NOMO-1 treated with DMSO at 0.1 percent for 48 hours (cell line): ENCODE data around the gene TRMT2A.

Source experiments
- DNase-seq: peaks from one replicate; lab custom pipeline; 2025; ENCODE audit not compliant: unreplicated experiment; lab: John Stamatoyannopoulos, UW

TRMT2A gene

GRCh38 chr22:20123366-20124082 lies 6.5 kb upstream of the TRMT2A start:
- no peak for DNase-seq

- no peak for DNase-seq
Measured at GRCh38 chr22:20121856-20122415, 4.9 kb upstream of the TRMT2A start.

- DNase-seq: no peak
Measured at GRCh38 chr22:20118300-20119020, 1.4 kb upstream of the TRMT2A start.

DNA sequence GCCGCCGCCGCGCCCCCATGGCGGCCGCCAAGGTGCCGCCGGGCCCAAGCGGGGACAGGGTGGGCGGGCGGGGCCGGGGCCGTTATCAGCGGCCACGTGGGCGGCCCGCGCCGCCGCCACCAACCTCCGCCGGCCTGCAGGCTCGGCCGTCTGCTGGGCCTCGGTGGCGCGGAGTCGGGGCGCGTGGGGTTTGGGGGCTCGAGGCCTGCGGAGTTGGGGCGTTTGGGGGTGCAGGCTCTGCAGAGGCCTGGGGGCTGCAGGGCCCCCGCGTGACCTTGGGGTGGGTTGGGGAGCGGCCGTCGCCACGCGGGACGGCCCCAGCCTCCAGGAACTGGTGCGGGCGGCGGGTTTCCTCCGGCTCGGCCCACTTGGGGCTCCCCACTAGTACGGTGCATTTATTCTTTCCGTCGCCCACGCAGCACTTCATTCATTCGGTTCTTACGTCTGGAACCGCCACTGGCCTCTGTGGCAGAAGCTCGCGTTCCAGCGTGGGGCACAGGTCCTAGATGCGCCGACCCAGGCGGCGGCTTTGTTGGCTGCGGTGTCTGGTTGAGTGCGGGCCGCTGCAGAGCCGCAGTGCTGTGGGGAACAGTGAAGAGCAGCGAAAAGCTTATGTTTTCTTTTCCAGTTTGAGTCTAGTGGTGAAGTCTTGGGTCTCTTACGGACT lies 740 bp upstream of the TRMT2A start:
- no peak for DNase-seq

DNA sequence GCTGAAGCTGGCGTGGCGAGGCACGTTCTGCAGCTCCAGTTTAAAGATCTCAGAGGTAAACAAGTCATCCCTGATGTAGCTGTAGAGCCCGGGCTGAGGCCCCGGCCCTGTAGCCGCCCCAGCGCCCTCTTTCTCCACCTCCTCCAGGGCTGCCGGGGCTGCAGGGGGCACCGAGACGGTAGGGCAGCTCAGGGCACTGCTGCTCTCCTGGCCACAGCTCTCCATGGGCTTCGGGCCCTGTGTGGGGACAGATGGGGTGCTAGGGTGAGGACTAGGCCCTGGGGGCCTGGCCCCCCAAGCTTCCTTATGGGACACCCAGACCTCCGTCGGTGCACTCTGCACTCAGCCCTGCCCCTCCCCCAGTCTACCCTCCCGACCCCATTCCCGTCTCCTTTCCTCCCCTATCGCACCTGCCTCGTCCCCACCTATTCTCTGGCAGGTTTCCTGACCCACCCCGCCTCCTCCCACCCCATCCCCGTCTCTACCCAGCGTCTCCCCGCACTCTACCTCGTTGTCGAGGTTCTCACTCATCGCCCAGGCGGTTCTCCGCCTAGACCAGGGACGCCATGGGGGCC lies 563 bp downstream of the TRMT2A start:
- no peak for DNase-seq

- no peak for DNase-seq
Measured at GRCh38 chr22:20115691-20116375, 1.2 kb downstream of the TRMT2A start, which contains the start of gene RANBP1. Gene RANBP1 (plus strand): TSS chr22:20116104. CDS start chr22:20116185, 81 bp downstream.

DNA sequence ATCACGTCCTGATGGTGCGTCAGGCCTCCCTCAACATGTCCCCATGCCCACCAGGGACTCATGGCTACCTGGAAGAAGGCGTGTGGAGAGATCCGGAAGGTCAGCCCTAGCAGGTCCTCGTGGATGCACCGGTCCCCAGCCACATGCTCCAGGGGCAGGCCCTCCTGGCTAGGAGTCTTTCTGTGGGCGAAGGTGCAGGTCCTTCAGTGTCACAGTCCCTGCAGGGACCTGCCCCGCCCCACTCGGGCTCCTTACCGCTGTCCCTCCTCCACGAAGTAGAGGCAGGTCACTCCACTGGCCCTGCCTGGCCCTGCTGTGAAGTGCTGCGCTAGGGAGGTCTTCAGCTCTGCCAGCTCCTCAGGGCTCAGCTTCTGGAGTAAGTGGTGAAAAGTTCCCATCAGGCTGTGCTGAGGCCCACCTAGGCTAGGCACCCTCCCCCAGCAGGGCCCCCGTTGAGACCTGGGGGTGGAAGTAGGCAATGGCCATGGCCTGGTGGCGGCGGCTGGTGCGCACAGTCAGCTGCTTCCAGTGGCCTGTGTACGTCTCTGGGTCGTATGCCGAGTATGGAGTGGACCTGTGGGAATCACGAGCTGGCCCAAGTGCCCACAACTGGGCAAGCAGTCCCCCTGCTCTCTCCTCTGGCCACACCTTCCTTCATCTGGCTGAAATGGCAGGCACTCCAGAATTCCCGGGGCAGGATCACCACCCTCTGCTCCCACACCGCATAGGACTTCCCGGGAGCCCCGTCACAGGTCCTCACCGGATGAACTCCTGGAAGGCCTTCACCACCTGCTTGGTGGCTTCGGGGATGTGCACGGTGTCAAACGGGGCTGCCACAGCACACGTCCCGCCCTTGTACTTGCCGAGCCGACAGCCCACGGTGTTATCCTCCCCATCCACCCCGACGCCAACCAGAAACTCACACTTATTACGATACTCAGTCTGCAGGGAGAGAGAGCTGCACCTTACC lies 2.2 kb downstream of the TRMT2A start:
- DNase-seq: no peak

GRCh38 chr22:20113551-20114310 lies 3.3 kb downstream of the TRMT2A start:
- no peak for DNase-seq

DNA sequence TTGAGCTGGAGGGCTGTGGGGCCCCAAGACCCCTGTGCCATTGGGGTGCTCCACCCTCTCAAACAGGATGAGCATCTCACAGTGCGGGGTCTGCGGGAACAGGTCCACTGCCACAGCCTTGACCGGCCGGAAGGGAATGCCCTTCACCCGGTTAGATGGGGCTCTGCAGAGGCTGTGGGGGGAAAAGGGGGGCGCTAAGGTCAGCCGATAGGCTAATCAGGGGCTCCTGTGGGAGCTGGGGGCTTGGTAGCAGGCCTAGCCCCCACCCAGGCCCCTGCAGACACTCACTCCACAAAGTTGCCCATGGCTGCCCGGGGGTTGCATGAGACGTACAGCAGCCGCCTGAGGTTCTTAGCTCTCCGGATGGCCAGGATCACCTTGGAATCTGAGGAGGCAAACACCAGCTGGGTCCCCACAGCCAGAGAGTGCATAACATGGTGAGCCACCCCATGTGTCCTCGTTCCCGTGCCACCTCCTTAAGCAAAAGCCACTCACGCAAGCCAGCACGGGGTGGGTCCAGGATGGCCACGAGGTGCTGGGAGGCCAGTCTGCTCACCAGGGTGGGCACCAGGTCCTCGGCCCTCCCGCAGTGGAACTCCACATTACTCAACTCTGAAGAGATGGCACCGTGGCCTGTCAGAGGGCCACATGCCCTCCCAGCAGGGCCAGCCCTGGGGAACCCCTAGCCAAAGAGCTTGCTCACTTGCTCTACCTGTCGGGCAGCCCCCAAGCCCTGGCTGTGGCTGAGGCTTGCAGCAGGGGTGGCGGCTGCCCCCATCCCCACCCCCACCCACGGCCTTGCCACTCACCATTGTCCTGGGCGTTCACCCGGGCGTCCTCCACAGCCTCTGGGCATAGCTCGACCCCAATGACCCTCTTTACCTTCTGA lies 4.2 kb downstream of the TRMT2A start:
- DNase-seq: no peak

- no peak for DNase-seq
Measured at GRCh38 chr22:20111689-20112622, 5.1 kb downstream of the TRMT2A start.

- DNase-seq: peak; percentile 40
Measured at GRCh38 chr22:20111045-20111688, 5.9 kb downstream of the TRMT2A start.

- no peak for DNase-seq
Measured at GRCh38 chr22:20110359-20110985, 6.6 kb downstream of the TRMT2A start.

DNA sequence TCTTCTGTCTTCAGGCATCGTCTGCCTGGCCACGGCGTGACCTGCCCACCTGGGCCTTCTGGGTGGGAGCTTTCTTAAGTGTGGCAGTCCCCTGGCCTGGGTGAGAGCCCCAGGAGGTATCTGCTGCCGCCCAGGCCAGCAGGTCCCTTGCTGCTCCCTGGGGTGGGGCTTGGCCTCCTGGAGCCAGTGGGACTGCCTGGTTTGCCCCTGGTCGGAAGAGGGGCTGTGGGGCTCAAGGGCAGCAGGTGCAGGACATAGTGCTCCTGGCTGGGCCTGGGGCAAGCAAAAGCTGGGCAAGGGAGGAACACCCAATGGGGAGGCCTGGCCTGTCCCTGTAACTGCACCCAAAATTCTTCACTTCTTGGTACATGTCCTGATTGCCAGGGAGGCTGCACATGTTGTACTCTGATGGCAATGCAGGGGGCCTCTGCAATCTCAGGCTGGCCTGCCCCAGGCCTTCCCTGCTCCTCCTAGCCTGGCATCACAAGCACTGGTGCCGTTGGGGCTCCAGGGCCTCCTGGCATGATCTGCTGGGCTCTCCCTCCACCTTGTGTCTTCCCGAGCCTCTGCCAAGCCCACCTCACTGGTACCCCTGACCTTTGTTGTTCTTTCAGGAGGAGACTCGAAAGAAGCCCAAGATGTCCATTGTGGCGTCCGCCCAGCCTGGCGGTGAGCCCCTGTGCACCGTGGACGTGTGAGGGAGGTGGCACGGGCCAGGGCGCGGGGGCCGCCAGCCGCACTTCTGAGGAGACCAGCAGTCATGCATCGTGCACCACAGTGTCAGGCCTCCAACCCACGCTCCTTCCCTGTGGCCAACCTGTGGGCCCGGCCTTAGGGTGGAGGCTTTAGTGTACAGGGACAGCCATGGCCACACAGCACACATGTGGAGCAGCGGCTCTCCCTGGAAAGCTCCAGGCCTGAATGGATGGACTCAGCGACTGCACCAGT lies 7.3 kb downstream of the TRMT2A start:
- no peak for DNase-seq

GRCh38 chr22:20108757-20109230 lies 8.2 kb downstream of the TRMT2A start:
- DNase-seq: no peak
